H9 (cell line): Measurements from ENCODE around the gene DNAJC18. TPM values are rescaled to one million over a fixed set of nuclear protein-coding genes. Genes with fewer than 3 reads are reported as not detected.

Experiments used
- DNase-seq: peaks from one replicate; pipeline ENCODE4 v3.0.0-alpha.2; 2017
- H2AFZ ChIP-seq: one replicate; pipeline ENCODE4 v1.6.1; 2013; ENCODE audit warnings: mild to moderate bottlenecking, low read length, control low read depth, moderate library complexity
- H2AK5ac ChIP-seq: 2 replicates; pipeline ENCODE4 v1.6.1; 2013; ENCODE audit warnings: low read length, control low read depth, mixed read lengths; ENCODE audit not compliant: insufficient read length
- H2BK120ac ChIP-seq: one replicate; pipeline ENCODE4 v1.6.1; 2013; ENCODE audit warnings: low read depth, mild to moderate bottlenecking, low read length, control low read depth, inconsistent platforms; ENCODE audit not compliant: poor library complexity, severe bottlenecking
- H2BK12ac ChIP-seq: 2 replicates; pipeline ENCODE4 v1.6.1; 2013; ENCODE audit warnings: low read length, control low read depth, mixed read lengths, low read depth; ENCODE audit not compliant: insufficient read length
- H2BK15ac ChIP-seq: 2 replicates; pipeline ENCODE4 v1.6.1; 2013; ENCODE audit warnings: low read depth, low read length, control low read depth
- H2BK20ac ChIP-seq: one replicate; pipeline ENCODE4 v1.6.1; 2013; ENCODE audit warnings: low read depth, mild to moderate bottlenecking, low read length, control low read depth, inconsistent platforms; ENCODE audit not compliant: poor library complexity, severe bottlenecking
- H2BK5ac ChIP-seq: 2 replicates; pipeline ENCODE4 v1.6.1; 2013; ENCODE audit warnings: low read length, control low read depth, mixed read lengths; ENCODE audit not compliant: insufficient read length
- H3K14ac ChIP-seq: 2 replicates; pipeline ENCODE4 v1.6.1; 2013; ENCODE audit warnings: low read length, control low read depth; ENCODE audit not compliant: insufficient read depth
- H3K18ac ChIP-seq: 2 replicates; pipeline ENCODE4 v1.6.1; 2013; ENCODE audit warnings: low read depth, mild to moderate bottlenecking, mixed read lengths, low read length, control low read depth; ENCODE audit not compliant: insufficient read length
- H3K23ac ChIP-seq: 2 replicates; pipeline ENCODE4 v1.6.1; 2013; ENCODE audit warnings: low read length, control low read depth, mixed read lengths, low read depth; ENCODE audit not compliant: insufficient read length
- H3K23me2 ChIP-seq: 2 replicates; pipeline ENCODE4 v1.6.1; 2013; ENCODE audit warnings: low read depth, mild to moderate bottlenecking, mixed read lengths, low read length, control low read depth; ENCODE audit not compliant: insufficient read length, poor library complexity, severe bottlenecking
- H3K27ac ChIP-seq: 2 replicates; pipeline ENCODE4 v1.5.1; 2013; ENCODE audit warnings: low read length, control low read depth, mixed read lengths, low read depth; ENCODE audit not compliant: insufficient read length
- H3K27me3 ChIP-seq: 2 replicates; pipeline ENCODE4 v1.6.1; 2013; ENCODE audit warnings: low read length, control low read depth, inconsistent platforms; ENCODE audit not compliant: insufficient read depth
- H3K4ac ChIP-seq: 2 replicates; pipeline ENCODE4 v1.6.1; 2013; ENCODE audit warnings: low read depth, mild to moderate bottlenecking, control low read depth, inconsistent platforms, low read length, moderate library complexity
- H3K4me1 ChIP-seq: 2 replicates; pipeline ENCODE4 v1.6.1; 2013; ENCODE audit warnings: low read length, control low read depth, inconsistent platforms; ENCODE audit not compliant: insufficient read depth
- H3K4me2 ChIP-seq: 2 replicates; pipeline ENCODE4 v1.6.1; 2013; ENCODE audit warnings: low read length, control low read depth, mixed read lengths; ENCODE audit not compliant: insufficient read length, insufficient read depth
- H3K56ac ChIP-seq: 2 replicates; pipeline ENCODE4 v1.6.1; 2013; ENCODE audit warnings: low read depth, mild to moderate bottlenecking, mixed read lengths, low read length, control low read depth; ENCODE audit not compliant: insufficient read length
- H3K79me1 ChIP-seq: 2 replicates; pipeline ENCODE4 v1.6.1; 2013; ENCODE audit warnings: low read depth, mild to moderate bottlenecking, moderate library complexity, low read length, control low read depth, inconsistent platforms; ENCODE audit not compliant: insufficient read depth, poor library complexity, severe bottlenecking
- H3K79me2 ChIP-seq: 2 replicates; pipeline ENCODE4 v1.6.1; 2013; ENCODE audit warnings: low read length, control low read depth, inconsistent platforms; ENCODE audit not compliant: insufficient read depth
- H3K9ac ChIP-seq: 2 replicates; pipeline ENCODE4 v1.6.1; 2013; ENCODE audit warnings: low read length, control low read depth, mixed read lengths; ENCODE audit not compliant: insufficient read length; ENCODE audit errors: extremely low read depth
- H3K9me3 ChIP-seq: one replicate; pipeline ENCODE4 v1.6.1; 2013; ENCODE audit warnings: low read depth, low read length, inconsistent platforms; ENCODE audit not compliant: control insufficient read depth
- H3T11ph ChIP-seq: one replicate; pipeline ENCODE4 v1.6.1; 2013; ENCODE audit warnings: mild to moderate bottlenecking, low read length, control low read depth, inconsistent platforms
- H4K20me1 ChIP-seq: one replicate; pipeline ENCODE4 v1.6.1; 2013; ENCODE audit not compliant: control insufficient read depth, insufficient read length, insufficient read depth
- H4K5ac ChIP-seq: 2 replicates; pipeline ENCODE4 v1.6.1; 2013; ENCODE audit warnings: low read depth, mild to moderate bottlenecking, mixed read lengths, low read length, control low read depth; ENCODE audit not compliant: insufficient read length
- H4K8ac ChIP-seq: replicated peaks from 2 replicates; pipeline ENCODE4 v1.6.1; 2013; ENCODE audit warnings: low read length, control low read depth, mixed read lengths, low read depth; ENCODE audit not compliant: insufficient read length
- H4K91ac ChIP-seq: 2 replicates; pipeline ENCODE4 v1.6.1; 2013; ENCODE audit warnings: low read depth, mild to moderate bottlenecking, moderate library complexity, mixed read lengths, low read length, control low read depth; ENCODE audit not compliant: insufficient read length
- H3K27ac Mint-ChIP-seq, 3 experiments: 2 replicates in 2 of 3; 3 replicates in 1 of 3; pipeline ENCODE4 v1.8.0; 2020 to 2021; ENCODE audit warnings: mixed read lengths in 3 of 3, mild to moderate bottlenecking in 1 of 3, moderate library complexity in 1 of 3
- H3K27me3 Mint-ChIP-seq: 2 replicates; pipeline ENCODE4 v1.8.0; 2021; ENCODE audit warnings: low read depth, mild to moderate bottlenecking, moderate library complexity, mixed read lengths
- H3K36me3 Mint-ChIP-seq, 3 experiments: 2 replicates in 2 of 3; 3 replicates in 1 of 3; pipeline ENCODE4 v1.8.0; 2020 to 2021; ENCODE audit warnings: low read depth in 3 of 3, mixed read lengths in 3 of 3; ENCODE audit not compliant: insufficient read depth in 1 of 3
- H3K4me1 Mint-ChIP-seq, 2 experiments: 2 replicates each; pipeline ENCODE4 v1.8.0; 2020; ENCODE audit warnings: mixed read lengths in 2 of 2
- H3K4me3 Mint-ChIP-seq, 2 experiments: 2 replicates in 1 of 2; 3 replicates in 1 of 2; pipeline ENCODE4 v1.8.0; 2020 to 2021; ENCODE audit warnings: mild to moderate bottlenecking in 2 of 2, mixed read lengths in 2 of 2, moderate library complexity in 1 of 2
- H3K9me3 Mint-ChIP-seq, 2 experiments: 2 replicates in 1 of 2; 3 replicates in 1 of 2; pipeline ENCODE4 v1.8.0; 2020; ENCODE audit warnings: mild to moderate bottlenecking in 2 of 2, mixed read lengths in 2 of 2, moderate library complexity in 1 of 2
- WGBS: extraction: QIAGEN DNeasy Blood & Tissue Kit; methylation state at CpG from one replicate; pipeline ENCODE4 v1.1.7; 2013; ENCODE audit warnings: missing lambda C conversion rate, low lambda C conversion rate, mixed read lengths; ENCODE audit not compliant: insufficient read length; ENCODE audit errors: extremely low coverage; 5-methylcytosine and 5-hydroxymethylcytosine counted together
- total RNA-seq: library from RNA; stranded (reverse); gene quantifications from 2 replicates; pipeline ENCODE4 v1.2.1, GENCODE V29; 2021
- TF ChIP-seq, protein P1 (sequence below): fragments of 200-600 bp; sonication (generic); conservative IDR thresholded peaks from 3 replicates; pipeline ENCODE4 v1.8.0; 2021; ENCODE audit warnings: antibody characterized with exemption, mild to moderate bottlenecking

DNAJC18 gene
- total RNA-seq, 1 experiment from 2014 or later = 26.5 TPM

DNA sequence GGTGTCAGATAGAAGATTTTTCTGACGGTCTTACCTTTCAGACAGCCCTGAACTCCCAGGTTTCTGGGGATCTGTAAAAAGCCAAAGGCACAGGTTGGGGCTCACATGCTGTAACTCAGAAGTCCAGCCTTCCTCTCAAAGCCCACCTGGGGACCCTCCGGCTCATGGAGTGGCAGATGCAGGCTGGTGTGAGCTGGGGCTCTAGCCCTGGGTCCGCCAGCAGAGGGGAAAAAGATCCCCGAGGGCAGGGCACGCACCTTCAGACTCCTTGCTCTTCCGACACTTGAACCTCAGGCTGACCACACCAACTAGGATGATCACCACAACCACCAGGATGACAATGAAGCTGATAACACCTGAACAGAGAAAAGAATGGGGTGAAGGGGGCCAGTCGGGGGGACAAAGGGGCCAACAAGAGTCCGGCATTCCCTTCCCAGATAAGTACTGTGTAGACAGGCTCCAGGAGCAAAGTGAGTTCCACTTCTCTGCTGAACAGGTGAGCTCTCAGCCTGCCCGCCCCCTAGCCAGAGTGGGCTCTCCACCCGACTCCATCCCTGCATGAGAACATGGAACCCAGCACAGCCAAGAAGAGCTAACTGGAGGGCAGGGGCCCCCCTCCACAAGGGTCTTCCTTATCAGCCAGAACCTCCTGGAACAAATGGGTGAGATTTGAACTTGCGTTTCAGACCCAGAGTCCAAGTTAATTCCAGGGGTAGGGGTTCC is 15.4 kb upstream of the DNAJC18 start:
- no peaks in the 10 kb centered on the region; a peak in 1 of 5 replicates for H3K9me3 Mint-ChIP-seq
- Histone ChIP-seq H3K79me2 (no peaks in the 10 kb centered on the region), H3K9me3 (no peaks in the 10 kb centered on the region), H2BK12ac (no peak overlapping the region), H3K79me1 (no peaks in the 10 kb centered on the region), H3K23ac (no peak overlapping the region), H3K18ac (no peak overlapping the region), H2BK5ac (no peak overlapping the region), H3K4me2 (no peak overlapping the region), H3K27ac (no peak overlapping the region), H2AK5ac (no peak overlapping the region), H4K5ac (no peak overlapping the region), H3K14ac (no peak overlapping the region), H3T11ph (no peak overlapping the region), H4K8ac (no peak overlapping the region), H2AFZ (no peak overlapping the region), H2BK120ac (no peak overlapping the region), H2BK20ac (no peak overlapping the region), H3K4me1 (0 out of 2 replicates have a peak, but pooled peaks cover 3% of the 10 kb centered on the region), H3K27me3 (no peaks in the 10 kb centered on the region), H3K9ac (no peak overlapping the region), H3K4ac (no peak overlapping the region), H2BK15ac (no peak overlapping the region), H3K23me2 (no peaks in the 10 kb centered on the region), H3K56ac (no peak overlapping the region), H4K91ac (no peak overlapping the region), H4K20me1 (no peaks in the 10 kb centered on the region)
- no peak overlapping the region for H3K4me3 Mint-ChIP-seq
- no peaks in the 10 kb centered on the region; the same call in 1 of the 2 replicates for H3K27me3 Mint-ChIP-seq
- peaks cover 6 to 10% of the 10 kb centered on the region in 2 experiments for H3K4me1 Mint-ChIP-seq
- no CpG with 5 or more reads among the region's 11 CpGs for WGBS
- H3K27ac Mint-ChIP-seq = no peak overlapping the region
- DNase-seq = no peak
- TF ChIP-seq, protein P1, sequence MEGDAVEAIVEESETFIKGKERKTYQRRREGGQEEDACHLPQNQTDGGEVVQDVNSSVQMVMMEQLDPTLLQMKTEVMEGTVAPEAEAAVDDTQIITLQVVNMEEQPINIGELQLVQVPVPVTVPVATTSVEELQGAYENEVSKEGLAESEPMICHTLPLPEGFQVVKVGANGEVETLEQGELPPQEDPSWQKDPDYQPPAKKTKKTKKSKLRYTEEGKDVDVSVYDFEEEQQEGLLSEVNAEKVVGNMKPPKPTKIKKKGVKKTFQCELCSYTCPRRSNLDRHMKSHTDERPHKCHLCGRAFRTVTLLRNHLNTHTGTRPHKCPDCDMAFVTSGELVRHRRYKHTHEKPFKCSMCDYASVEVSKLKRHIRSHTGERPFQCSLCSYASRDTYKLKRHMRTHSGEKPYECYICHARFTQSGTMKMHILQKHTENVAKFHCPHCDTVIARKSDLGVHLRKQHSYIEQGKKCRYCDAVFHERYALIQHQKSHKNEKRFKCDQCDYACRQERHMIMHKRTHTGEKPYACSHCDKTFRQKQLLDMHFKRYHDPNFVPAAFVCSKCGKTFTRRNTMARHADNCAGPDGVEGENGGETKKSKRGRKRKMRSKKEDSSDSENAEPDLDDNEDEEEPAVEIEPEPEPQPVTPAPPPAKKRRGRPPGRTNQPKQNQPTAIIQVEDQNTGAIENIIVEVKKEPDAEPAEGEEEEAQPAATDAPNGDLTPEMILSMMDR = no peak
- H3K36me3 Mint-ChIP-seq = no peaks in the 10 kb centered on the region
